ENCODE results near the gene FGD1.

DNA sequence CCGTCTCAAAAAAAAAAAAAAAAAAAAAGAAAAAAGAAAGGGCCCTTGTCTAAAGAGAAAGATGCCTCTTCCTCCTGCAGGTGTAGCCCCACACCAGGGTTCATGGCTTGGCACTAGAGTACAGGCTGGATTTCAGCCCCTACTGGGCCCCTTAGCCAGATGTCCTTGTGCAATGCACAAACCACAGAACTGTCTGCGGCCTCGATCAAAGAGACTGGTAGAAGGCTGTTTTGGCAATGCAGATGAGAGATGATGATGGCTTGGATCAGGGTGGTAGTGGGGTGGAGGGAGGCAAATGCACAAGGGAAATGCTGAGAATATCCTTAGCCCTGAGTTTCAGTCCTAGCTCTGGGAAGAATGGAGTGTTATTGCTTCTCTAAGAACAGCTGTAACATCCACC is 82.3 kb downstream of the FGD1 start:
- TF ChIP-seq EZH2phosphoT487 (IDR thresholded peaks at IDR 0.05; ENCODE audit: insufficient read depth, low read depth) (no peak), EZH2 (IDR thresholded peaks at IDR 0.05; ENCODE audit: insufficient read depth, poor library complexity, severe bottlenecking) (no peak)

Measured in GM23248 (cell line).